GM12874 (cell line): ENCODE measurements around the gene SEMG2.

ENCODE experiments used
- TF ChIP-seq, protein P1 (sequence below): IDR thresholded peaks from 2 replicates; pipeline ENCODE4 v1.5.1; 2011; ENCODE audit warnings: low read depth, mild to moderate bottlenecking, control low read depth, low read length, moderate library complexity; ENCODE audit not compliant: insufficient read depth

Gene SEMG2, protein sequence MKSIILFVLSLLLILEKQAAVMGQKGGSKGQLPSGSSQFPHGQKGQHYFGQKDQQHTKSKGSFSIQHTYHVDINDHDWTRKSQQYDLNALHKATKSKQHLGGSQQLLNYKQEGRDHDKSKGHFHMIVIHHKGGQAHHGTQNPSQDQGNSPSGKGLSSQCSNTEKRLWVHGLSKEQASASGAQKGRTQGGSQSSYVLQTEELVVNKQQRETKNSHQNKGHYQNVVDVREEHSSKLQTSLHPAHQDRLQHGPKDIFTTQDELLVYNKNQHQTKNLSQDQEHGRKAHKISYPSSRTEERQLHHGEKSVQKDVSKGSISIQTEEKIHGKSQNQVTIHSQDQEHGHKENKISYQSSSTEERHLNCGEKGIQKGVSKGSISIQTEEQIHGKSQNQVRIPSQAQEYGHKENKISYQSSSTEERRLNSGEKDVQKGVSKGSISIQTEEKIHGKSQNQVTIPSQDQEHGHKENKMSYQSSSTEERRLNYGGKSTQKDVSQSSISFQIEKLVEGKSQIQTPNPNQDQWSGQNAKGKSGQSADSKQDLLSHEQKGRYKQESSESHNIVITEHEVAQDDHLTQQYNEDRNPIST

DNA sequence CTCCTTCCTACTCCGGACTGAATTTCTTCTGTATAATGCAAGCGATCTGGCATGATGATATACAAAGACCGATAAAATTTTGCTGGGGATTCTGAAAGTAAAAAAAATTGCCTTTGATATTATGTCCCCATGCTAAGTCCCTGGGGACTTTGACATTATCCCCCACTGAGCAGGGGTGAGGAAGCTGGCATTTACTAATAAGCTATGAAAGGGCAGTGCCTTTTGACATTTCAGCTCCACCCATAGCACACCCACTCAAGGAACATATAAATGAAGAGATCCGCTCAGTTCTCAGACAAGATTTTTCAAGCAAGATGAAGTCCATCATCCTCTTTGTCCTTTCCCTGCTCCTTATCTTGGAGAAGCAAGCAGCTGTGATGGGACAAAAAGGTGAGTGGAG is at the start of gene SEMG2:
TSS of gene SEMG2 (plus strand) at position 298 of the 400 bp plus-strand sequence. CDS start at position 315, 17 bp downstream.
- TF ChIP-seq, protein P1, sequence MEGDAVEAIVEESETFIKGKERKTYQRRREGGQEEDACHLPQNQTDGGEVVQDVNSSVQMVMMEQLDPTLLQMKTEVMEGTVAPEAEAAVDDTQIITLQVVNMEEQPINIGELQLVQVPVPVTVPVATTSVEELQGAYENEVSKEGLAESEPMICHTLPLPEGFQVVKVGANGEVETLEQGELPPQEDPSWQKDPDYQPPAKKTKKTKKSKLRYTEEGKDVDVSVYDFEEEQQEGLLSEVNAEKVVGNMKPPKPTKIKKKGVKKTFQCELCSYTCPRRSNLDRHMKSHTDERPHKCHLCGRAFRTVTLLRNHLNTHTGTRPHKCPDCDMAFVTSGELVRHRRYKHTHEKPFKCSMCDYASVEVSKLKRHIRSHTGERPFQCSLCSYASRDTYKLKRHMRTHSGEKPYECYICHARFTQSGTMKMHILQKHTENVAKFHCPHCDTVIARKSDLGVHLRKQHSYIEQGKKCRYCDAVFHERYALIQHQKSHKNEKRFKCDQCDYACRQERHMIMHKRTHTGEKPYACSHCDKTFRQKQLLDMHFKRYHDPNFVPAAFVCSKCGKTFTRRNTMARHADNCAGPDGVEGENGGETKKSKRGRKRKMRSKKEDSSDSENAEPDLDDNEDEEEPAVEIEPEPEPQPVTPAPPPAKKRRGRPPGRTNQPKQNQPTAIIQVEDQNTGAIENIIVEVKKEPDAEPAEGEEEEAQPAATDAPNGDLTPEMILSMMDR = no peak

DNA sequence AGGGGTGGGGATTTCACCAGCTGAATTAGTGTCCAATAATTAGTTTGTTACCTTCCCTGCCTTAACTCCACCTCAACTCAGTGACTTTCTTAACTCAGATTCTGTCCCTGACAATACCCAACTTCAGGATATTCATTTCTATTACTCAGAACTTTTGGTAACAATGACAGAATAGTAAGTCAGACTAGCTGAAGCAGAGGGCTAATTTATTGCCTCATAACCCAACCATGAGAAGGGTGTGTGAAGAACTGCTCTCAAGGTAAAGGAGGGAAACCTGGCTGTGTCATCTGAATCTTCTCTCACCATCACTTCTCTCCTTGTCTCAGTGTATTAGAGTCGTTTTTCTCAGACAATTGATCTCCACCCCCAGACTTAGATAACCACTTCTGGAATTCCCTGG is 47.7 kb upstream of the SEMG2 start:
- TF ChIP-seq, protein P1 = no peak

DNA sequence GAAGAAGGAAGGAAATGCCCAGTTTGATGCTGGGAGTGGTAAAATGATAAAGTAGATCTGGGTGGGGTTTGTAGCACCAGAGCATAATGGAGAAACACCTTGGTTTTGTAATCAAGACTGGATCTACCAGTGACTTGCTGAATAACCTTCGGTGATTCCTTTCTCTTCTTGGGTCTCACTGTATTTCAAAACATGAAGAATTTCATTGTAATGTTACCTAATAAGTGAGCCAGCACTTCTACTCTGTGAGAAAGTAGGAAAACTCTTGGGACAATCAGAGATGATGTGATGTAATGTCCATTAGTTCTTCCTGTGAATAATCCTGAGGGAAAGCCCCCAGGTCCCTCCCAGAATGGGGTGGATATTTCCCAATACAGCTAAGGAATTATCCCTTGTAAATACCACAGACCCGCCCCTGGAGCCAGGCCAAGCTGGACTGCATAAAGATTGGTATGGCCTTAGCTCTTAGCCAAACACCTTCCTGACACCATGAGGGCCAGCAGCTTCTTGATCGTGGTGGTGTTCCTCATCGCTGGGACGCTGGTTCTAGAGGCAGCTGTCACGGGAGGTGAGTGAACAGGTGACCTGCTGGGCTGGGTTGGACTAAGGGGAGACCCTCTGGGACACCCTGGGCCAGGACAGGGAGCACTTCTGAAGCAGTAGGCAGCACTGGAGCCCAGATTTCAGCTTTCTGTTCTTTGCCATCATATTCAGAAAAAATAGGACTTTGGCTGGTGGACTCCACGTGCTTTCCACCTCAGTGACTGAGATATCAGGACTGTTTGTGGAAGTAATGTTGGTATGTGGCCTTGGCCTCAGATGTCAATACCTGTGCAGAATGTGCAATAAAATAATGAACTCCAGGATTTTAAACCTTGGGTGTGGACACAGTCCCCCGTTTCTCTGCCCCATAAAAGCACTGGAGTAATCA is 46.5 kb upstream of the SEMG2 start, which contains the start of gene PI3:
TSS of gene PI3 (plus strand) at position 469 of the 931 bp plus-strand sequence. CDS start at position 490, 21 bp downstream.
- TF ChIP-seq, protein P1 = no peak

DNA sequence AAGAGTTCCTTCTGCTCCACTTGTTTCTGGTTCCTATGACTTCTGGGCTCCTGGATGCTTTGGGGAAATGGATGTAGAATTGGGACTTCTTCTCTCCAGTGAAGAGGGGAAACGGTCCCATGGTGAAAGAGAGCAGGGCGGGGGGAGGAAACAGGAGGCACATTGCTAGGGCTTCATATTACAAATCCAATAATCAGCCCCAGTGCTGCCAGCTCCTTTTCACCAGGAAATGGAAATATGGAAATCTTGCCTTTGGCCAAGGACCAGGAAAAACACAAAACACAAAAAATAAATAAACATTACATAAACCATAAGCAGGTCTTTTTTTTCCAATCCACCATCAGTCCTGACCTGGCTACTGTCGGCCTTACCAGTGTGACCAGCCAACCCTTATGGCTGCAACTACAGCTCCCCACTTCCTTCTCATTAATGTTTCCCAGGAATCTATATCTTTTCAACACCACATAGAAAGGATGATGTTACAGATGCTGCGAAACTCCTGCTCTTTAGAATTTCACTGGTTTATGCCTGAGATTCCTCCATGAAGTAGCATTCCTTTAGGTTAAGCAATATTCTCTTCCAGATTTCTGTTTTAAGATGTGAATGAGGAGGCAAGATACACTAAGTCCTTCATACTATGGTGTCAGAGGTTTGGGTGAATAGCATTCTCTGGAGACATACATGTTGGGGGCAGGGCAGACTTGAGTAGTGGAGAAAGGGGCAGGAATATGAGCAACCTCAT is 44.5 kb upstream of the SEMG2 start:
- TF ChIP-seq, protein P1 = no peak

DNA sequence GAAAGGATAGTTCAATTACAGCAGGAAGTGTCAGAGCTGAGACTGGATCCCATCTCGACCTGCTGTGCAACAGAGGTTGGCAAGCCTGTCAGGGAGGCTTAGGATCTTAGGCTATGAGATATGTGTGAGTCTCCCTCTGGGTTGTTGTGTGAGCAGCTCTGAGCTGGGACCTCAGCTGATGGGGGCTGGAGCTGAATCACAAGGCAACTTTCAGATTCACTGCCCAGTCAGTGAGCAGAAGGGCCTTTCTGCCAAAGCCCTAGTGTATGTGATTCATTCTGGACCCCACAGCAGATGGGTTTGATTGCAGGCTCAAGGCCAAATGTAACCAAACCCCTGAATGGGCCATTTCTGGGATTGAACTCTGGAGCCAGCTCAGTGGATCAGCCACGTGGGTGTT is 42.0 kb upstream of the SEMG2 start:
- TF ChIP-seq, protein P1 = no peak

DNA sequence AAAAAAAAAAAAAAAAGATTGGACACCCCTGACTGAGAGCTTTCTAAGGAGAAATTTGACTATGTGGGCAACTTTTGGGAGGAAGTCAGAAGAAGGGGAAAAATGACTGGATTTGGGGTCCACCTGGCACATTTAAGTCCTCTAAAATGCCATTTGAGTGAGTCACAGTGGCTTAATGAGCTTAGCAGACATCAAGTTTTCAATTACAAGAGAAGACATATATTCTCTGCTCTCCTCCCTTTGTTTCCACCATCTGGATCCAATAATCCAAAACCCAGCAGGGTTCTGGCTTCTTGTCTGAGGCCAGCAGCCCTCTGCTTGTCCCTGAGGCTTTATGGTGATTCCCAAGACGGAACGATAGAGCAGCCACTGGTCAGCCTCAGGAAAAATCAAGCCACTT is 39.5 kb upstream of the SEMG2 start:
- TF ChIP-seq, protein P1 = no peak

DNA sequence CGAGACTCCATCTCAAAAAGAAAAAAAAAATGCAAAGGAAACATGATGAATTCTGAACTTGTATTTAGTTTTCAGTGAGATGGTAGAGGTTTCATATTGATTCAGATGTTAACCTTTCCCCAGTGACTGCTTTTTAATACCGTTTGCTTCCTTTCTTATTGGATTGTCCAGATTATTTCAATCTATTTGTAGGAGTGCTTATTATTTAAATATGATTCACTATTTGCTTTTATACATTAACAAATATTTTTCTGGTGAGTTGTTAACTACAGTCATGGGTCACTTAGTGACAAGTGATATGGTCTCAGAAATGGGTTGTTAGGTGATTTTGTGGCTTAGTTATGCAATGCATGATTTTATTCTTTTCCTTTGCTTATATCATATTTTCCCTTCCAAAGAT is 38.1 kb upstream of the SEMG2 start:
- TF ChIP-seq, protein P1 = no peak
